ENCODE data around the gene TESK2.

GRCh38 chr1:45400049-45400448 lies 90.9 kb downstream of the TESK2 start:
- TF ChIP-seq RAD21 (IDR thresholded peaks at IDR 0.05; ENCODE audit: low read depth) (no peak), TCF12 (IDR thresholded peaks at IDR 0.05; ENCODE audit: low read depth) (no peak), EP300 (IDR thresholded peaks at IDR 0.05; ENCODE audit: borderline replicate concordance) (no peak), MAX (IDR thresholded peaks at IDR 0.05) (no peak), NFIC (IDR thresholded peaks at IDR 0.05) (no peak), YY1 (IDR thresholded peaks at IDR 0.05; ENCODE audit: low read depth) (no peak), FOXM1 (IDR thresholded peaks at IDR 0.05; ENCODE audit: borderline replicate concordance, low read depth) (no peak), USF1 (IDR thresholded peaks at IDR 0.05) (no peak), TEAD4 (IDR thresholded peaks at IDR 0.05) (no peak), ZBTB7A (IDR thresholded peaks at IDR 0.05; ENCODE audit: low read depth) (no peak)

Data from Ishikawa (cell line).